ENCODE data around the gene MYLK2.
"Not testable (repeated sequence)": the region's sequence is repeated elsewhere in the genome, so short reads cannot be mapped to it uniquely, and the experiment has no call there.

MYLK2 gene

DNA sequence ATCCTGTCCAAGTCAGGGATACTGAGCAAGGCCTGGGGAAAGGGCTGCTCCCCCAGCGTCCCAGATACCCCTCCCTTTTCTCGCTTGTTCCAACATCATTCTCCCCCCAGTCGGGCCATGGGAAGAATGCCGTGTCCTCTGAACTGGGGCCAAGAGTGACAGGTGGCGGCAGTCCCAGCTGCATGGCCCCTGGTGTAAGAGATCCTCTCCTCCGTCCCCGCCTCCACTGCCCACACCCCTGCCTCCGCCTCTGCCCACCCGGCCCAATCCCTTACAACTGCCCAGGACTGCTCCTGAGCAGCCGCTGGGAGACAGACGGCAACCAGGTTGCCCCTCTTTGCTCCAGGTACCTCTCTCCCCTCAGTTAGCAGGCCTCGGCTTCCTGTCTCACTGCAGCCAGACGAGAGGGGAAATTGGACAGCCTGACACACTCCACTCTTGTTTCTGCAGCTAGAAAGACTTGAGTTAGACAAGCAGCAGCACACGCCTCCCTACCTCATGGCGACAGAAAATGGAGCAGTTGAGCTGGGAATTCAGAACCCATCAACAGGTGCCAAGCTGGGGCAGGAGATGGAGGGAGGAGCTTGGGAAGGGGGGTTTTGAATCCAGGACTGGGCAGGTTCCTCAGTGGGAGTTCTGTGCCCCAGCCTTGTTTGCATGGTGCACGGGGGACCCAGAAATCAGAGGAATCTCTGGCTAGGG lies at the start of gene MYLK2:
Gene MYLK2, plus strand, starts transcription at position 274 of the 702 bp plus-strand sequence. Its CDS starts 225 bp downstream, at position 499.
- no peak for DNase-seq

DNA sequence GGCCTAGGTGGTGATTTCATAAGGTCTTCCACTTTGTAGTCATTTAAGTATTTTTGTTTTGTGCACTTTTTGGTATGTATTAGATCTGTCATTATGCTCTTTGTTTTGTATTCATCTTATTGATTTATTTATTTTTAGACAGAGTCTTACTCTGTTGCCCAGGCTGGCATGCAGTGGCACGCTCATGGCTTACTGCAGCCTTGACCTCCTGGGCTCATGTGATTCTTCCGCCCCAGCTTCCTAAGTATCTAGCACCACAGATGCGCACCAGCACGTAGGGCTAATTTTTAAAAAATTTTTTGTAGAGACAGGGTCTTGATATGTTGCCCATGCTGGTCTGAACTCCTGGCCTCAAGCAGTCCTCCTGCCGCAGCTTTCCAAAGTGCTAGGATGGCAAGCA lies 49.5 kb upstream of the MYLK2 start:
- DNase-seq = no peak

DNA sequence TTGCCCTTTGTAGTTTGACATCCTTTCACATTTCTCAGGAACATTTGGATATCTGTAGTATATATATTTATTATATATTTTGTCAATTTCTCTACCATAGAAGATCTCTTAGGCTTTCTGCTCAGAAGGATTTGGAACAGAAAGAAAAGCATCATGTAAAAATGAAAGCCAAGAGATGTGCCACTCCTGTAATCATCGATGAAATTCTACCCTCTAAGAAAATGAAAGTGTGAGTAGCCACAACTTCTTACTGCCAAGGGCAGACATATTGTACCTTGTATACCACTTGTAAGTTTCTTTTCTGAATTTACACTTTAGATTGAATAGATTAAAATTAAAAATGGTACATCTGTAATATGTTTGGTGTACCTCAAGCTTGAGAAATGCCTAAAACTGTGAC lies 48.9 kb upstream of the MYLK2 start:
- DNase-seq = no peak

DNA sequence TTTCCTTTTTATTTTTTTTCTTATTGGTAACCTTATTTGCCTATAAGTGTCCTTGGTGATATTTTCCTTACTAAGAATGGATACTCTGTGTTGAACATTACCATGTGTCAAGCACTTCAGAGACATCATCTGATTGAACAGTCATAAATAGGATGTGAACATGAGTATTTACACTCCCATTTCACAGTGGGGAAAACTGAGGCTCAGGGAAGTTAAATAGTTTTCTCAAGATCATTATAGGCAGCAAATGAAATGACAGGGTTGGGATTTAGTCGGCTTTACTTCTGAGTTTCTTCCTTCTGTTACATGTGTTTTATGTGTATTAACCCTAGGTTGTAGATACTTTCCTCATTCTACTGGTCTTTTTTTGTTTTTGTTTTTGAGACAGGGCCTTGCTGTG lies 44.7 kb upstream of the MYLK2 start:
- DNase-seq = no peak

DNA sequence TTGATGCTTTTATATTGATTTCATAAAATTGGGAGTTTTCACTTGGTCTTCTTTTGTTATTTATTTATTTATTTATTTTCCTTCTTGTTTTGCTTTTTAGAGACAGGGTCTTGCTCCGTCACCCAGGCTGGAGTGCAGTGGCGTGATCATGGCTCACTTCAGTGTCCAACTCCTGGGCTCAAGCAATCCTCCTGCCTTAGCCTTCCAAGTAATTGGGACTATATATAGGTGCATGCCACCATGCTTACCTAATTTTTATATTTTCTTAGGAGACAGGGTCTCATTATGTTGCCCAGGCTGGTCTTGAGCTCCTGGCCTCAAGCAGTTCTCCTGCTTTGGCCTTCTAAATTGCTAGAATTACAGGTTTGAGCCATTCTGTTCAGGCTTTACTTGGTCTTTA lies 38.3 kb upstream of the MYLK2 start:
- DNase-seq = no peak

DNA sequence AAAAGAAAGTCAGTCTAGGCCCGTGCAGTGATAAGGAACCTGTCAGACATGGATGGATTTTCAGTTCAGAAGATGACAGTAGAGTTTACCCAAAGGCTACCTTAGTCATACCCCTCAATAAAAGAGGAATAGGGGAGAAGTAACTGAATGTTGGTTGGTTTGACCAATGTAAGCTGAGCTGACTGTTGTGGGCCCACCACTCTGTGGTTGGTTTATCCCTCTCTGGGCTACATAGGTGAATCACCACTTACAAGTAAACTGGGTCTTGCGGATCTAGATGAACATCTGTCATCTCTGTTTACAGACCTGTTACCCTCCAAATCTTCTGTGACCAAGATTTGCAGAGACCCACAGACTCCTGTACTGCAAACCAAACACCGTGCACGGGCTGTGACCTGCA lies 37.2 kb upstream of the MYLK2 start:
- no peak for DNase-seq

DNA sequence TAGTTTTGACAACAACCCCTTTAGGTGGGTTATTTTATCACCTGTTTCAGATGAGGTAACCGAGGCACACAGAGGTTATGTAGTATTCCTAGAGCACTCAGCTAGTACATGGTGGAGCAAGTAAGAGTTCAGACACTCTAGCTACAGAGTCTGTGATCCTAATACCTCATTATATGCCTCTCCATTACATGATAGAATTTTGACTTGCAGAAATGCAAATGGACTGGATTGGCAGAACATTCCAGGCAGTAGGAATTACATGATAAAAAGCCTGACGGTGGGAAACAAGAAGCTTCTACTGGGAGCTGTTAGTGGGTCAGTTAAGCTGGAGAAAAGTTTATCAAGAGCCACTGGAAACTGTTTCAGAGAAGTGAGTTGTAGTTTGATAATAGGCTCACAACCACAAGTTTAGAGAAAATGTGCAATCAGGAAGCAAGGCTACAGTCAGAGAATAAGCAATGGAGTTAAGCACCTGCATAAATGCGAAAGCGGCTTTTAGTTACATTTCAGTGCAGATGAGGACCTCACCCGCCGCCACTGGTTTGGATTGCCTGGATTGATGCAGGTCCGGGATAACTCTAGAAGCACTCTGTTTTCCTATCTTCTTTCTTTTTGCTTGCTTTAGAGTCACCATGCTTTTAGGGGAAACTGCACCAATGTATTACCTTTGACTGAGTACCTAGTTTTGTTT lies 34.7 kb upstream of the MYLK2 start:
- DNase-seq = no peak

DNA sequence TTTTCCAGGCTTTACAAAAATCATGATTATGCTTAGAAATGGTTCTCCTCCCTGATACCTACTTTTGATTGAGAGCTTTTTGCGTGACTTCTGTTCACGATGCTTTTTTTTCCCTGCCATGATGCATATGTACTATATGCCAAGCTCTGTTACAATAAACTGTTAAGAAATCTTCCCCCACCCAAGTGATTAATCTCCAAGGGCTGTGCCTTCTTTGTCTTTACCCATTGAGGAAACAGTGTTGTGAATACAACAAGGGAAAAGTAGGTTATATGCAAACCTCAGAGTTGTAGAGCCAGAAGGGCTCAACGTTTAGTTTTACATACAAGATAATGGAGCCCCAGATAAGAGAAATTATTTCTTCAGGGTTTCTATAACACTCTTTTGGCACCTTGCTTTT lies 34.1 kb upstream of the MYLK2 start:
- DNase-seq = no peak

DNA sequence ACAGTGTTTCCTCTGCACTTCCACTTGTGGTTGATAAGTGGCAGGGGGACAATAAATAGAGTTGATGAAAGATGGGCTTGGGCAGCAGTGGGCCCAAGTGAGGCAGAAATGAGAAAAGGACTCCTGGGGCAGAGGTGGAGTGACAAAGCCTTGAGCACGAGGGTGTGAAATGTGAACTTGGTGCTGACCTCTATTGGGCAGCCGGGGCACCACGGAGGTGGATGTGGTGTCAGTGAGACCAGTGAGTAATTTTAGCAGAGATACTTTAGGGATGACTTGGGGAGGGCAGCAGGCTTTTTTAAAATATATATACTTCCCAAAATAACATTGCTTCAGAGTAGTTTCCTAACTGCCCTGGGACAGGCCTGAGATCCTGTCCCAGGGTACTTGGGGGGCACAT lies 30.6 kb upstream of the MYLK2 start:
- DNase-seq = no peak

DNA sequence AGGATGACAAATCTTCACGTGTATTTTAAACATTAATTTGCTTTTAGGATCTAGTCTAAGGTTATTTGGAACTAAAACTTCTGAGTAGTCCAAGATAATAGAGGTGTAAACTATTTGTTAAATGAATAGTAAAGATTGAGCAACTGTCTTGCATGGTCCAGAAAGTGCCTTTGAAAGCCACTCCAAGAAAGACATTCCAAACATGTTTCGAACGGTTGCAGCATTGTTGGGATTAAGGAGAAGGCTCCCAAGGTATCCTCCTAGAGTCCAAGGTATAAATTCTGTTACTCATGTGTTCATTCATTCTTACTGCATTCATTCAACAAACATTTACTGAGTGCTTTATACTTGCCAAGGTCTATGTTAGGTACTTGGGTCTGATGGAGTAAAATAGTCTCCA lies 28.8 kb upstream of the MYLK2 start:
- no peak for DNase-seq

DNA sequence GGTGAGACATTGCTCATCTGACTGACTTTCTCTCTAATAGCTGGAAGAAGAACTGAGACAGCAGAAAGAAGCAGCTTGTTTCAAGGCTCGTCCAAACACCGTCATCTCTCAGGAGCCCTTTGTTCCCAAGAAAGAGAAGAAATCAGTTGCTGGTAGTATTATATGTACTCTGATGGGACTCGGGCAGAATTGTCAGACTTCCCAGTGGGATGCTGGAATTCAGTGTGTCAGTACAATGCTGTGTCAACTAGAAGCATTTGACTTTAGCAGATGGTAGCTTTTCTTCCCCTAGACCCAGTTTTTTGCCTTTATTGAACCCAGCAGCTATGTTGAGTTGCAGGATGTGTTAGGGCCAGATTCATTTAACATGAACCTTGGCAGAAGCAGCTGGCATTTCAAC lies 21.8 kb upstream of the MYLK2 start:
- DNase-seq = no peak

DNA sequence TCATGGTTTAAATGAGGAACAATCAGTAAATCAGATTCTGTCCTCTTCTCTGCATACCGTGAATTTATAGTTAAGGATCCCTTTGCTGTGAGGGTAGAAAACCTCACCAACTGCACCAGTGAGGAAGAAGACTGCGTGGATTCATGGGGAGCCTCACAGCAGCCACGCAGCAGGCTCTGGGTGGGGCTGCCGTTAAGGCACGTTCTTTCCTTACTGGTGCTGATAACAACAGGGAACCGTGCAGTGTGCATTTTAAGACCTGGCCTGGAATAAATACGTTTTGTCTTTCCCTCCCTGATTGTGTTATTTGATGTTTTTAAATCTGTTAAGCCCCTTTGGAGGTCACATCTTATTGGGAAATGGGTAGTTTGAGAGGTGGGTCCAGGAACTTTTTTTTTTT lies 17.6 kb upstream of the MYLK2 start:
- no peak for DNase-seq

DNA sequence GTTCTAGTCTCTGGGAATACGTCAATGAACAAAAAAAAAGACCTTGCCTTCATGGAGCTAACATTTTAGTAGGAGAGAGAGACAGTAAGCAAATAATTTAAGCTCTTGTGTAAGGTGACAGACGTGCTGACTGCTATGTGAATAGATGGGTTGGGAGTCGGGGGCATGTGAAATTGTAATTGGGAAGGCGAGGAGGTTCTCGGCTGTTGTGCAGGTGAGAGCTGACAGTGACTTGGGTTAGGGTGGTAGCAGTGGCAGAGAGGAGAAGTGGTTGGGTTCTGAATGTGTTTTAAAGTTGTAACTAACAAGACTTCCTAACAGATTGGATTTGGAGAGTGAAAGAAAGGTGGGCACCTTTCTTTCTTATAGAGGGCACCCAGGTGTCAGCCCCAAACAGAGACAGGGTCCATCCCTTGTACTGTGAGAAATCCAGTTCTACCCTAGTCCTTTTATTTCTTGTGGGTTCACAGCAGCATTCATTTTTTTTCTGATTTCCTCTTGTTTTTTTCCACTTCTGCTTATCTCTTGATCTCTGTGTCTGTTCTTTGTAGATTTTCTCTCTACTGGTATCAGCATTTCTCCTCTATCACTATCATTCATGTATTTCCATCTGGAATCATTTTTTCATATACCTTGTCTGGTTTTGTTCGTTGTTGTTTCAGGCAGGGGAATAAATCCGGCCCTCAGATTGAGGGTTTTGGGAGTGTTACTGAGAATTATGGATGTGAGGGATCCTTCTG lies 15.4 kb upstream of the MYLK2 start:
- DNase-seq = no peak

DNA sequence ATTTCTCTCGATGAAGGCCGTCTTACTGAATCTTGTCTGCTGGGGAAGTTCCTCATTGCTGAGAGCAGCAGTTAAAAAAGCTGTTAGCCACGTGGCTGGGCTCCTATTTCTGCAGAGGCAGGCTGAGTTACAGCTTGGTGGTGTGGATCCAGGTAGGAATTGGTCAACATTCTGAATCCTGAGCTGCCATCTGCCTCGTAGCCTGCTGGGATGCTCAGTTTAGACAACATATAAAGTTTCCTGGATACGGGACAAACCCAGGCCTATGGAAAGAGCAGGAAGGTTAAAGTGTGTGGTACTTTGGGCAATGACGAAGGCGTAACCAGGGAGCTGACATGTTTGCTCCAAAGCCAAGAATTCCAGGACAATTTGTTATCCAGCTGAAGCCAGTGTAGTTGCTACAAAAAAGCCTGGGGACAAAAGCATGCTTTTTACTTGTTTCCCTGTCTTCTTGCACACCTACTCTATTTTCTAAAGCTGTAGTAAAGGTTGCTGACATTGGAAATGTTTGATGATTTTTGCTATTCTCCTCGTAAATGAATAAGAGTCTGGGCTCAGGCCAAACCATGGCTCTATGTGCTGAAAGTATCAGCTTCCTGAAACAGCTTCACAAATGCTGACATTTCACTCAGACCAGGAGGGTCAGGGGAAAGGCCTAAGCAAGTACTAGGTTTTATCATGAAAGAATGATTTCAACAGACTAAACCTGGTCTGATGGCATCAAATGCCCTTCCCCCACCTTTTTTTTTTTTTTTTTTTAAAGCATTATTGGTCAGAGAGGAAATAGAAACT lies 12.4 kb upstream of the MYLK2 start:
- no peak for DNase-seq

DNA sequence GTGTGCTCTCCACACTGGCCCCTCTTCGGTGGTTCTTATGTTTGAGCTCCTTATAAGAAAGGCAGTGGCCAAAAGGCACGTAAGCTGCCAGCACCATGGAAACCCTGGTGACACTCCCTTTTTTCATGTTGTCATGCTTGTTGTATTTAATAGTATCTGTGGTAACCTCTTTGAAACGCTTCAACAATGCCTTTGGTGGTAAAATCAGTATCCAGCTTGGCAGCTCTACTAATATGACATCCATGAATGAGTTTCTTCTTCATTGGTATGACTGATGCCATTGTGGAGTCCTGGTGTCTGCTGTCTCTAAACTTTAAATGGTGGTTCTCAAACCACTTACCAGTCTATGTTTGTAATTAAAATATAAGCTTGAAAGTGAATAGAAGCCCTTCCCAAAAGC lies 10.7 kb upstream of the MYLK2 start:
- DNase-seq = no peak

DNA sequence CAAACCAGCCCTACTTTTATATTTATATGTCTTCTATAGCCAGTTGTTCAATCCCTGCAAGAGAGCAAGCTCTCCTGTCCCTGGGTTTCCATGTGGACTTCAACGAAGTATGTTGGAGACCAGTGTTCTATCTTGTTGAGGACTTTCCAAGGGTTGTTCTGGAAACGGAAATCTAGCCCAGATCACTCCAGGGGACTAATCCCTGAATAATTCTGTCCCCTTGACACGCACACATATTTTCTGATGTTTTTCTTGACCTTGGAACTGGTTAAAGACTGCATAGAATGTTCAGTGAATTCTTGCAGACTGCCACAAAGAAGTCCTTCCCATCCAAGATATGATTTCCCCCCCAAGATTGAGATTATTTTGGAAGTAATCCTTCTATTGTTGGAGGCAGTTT lies 9.5 kb upstream of the MYLK2 start:
- no peak for DNase-seq

DNA sequence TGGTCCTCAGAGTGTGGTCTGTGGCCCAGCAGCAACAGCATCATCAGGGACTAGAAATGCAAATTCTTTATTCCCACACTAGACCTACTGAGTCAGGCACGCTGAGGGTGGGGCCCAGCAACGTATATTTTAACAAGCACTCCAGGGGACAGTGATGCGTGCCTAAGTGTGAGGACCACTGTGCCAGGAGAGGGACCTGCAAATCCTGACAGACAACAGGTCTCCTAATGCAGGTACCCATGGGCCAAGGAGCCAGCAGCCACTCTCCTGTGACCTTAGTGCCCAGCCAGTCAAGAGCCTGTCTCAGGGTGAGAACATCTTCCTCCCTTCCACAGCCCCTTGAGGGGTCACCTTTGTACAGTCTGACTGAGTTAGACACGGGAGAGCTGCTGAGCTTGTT lies 8.0 kb upstream of the MYLK2 start:
- DNase-seq = no peak

DNA sequence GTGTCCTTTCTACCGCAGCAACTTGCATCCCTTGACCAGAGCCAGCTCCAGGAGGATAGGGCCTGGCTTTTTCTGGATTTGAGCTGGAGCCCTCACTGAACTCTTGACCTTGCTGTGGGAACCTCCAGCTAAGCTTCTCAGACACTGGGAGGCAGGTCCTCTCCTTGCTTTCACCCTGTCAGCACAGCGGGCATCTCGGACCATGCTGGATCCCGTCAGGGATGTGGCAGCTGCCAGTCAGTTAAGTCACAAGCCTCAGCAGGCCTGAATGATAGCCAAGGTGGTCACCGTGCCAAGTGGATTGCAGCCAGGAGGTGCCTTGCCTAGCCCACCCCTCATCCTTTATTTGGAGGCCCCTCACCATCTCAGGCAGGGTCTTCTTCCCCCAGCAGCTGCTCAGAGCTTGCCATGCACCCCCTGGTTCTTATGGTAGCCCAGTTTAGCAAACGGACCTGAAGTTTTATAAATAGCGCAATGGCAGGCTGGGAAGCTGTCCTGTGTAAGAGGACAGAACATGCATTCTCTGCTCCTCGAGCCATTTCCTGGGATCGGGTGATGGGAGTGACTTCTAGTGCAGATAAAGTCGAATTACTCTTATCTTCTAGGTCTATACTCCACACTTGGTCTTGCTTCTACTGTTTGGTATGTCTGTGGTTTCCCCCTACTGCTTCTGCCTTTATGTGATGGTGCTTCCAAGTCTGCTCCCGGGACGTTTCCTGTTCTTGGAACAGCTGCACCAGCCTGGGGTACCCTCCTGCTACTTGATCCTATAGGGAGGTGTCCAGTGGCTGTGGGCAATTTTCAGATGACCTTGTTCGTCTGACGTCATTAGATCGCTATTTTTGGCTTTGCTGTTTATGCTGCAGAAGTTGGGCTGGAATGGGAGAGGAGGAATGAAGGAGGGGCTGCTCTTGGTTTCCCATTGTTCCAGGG lies 7.1 kb upstream of the MYLK2 start:
- no peak for DNase-seq

DNA sequence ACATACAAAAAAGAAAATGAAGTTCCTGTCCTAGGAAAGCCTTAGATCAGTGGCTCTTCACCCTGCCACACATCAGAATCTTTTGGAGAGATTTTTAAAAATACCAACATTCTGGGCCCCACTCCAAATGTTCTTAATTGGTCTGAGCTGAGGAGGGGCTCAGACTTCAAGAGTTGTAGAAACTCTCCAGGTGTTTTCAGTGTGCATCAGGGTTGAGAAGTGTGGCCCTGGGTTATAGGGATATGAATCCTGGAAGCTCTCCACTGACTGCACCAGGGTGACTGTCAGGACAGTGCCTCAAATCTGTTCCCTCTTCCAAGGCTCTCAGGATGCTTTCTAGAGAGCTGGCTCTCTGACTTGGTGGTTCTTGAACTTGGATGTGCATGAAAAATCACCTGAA lies 5.5 kb upstream of the MYLK2 start:
- DNase-seq = no peak

DNA sequence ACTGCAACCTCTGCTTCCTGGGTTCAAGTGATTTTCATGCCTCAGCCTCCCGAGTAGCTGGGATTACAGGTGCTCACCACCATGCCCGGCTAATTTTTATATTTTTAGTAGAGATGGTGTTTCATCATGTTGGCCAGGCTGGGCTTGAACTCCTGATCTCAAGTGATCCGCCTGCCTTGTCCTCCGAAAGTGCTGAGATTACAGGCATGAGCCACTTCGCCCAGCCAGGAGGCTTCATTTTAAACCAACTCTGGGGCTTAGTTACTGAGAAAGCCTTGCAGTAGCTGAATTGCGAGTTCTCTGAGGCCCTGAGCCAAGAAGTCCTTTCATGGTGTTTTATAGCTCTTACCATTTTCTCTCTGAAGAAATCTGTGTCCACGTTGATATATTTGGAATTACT lies 5.0 kb upstream of the MYLK2 start:
- DNase-seq = not testable (repeated sequence)

DNA sequence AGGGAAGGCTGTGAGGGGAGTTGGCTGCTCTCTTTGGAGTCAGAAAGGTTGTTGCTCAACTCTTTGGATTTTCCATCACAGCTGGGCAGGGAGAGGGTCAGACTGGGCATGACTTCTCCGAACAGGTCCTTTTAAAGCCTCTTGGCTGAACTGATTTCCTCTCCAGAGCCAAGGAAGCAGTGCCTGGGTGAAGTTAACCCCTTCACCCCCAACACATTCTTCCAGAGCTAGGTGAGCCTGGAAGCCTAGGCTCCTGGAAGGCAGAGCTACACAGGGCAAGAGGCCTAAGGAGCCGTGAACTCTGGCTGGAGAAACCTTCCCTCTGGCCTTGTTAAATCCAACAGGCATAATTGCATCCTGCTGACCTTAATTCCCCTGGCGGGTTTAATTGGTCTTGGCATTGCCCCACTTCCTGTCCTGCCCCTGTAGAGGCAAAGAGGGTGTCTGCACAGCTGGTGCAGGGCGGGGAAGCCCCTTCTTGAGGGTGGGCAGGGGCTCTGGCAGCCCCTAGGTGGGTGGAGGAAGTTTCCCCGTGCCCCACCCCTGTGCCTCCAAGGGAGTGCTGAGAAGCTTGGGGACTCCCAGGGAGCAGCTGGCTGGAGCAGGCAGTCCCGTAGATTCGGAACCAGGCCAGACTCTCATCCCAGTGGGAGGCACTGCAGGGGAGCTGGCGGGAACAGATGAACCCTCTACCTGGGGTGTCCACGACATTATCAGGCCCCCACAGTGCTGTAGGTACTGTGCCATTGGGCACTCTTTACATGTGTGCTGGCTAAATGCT lies 3.6 kb upstream of the MYLK2 start:
- DNase-seq = no peak

Measured in KG1 (cell line).